Breast epithelium (tissue), 4 donors: Measurements from ENCODE around the gene GRIK1. TPM values are rescaled to one million over a fixed set of nuclear protein-coding genes. Genes with fewer than 3 reads are reported as not detected.

ENCODE experiments used
- DNase-seq, 2 donors: peaks; one replicate each; pipeline ENCODE4 v3.0.0-alpha.2; 2019; ENCODE audit warnings: low spot score in 2 of 2
- H3K27ac ChIP-seq, 2 donors: fragments of 200-600 bp; sonication (generic) in 1 of 2; one replicate each; pipeline ENCODE4 v1.5.1; 2016 to 2019; ENCODE audit warnings: mild to moderate bottlenecking in 1 of 2
- H3K27me3 ChIP-seq, 2 donors: fragments of 200-600 bp; sonication (generic) in 1 of 2; one replicate each; pipeline versions ENCODE4 v1.5.1 to v1.6.0; 2017 to 2019; ENCODE audit warnings: control low read depth in 1 of 2, mild to moderate bottlenecking in 1 of 2
- H3K36me3 ChIP-seq: fragments of 200-600 bp; one replicate; pipeline ENCODE4 v1.5.1; 2019
- H3K4me1 ChIP-seq, 2 donors: fragments of 200-600 bp; sonication (generic); one replicate each; pipeline ENCODE4 v1.5.1; 2016 to 2019; ENCODE audit warnings: control low read depth in 1 of 2
- H3K4me3 ChIP-seq, 3 donors: fragments of 200-600 bp; sonication (generic); 1 replicate in 2 of 3; 2 replicates in 1 of 3; pipeline ENCODE4 v1.5.1; 2016 to 2019; ENCODE audit warnings: mild to moderate bottlenecking in 3 of 3, moderate library complexity in 2 of 3
- H3K9me3 ChIP-seq, 2 donors: fragments of 200-600 bp; sonication (generic) in 1 of 2; one replicate each; pipeline ENCODE4 v1.5.1; 2016 to 2019; ENCODE audit warnings: control low read depth in 1 of 2
- CTCF ChIP-seq, 3 donors: fragments of 450-650 bp; IDR thresholded peaks; one replicate each; pipeline ENCODE4 v1.5.1; 2016 to 2017; ENCODE audit warnings: antibody characterized with exemption in 3 of 3, mild to moderate bottlenecking in 3 of 3, moderate library complexity in 3 of 3
- POLR2A ChIP-seq: fragments of 450-650 bp; IDR thresholded peaks from one replicate; pipeline ENCODE4 v1.6.1; 2016; ENCODE audit warnings: antibody characterized with exemption, mild to moderate bottlenecking, moderate library complexity
- POLR2AphosphoS5 ChIP-seq, 3 donors: sonication (generic); formaldehyde crosslinking; IDR thresholded peaks; one replicate each; pipeline ENCODE4 v1.6.1; 2017; ENCODE audit warnings: antibody characterized with exemption in 3 of 3
- intact Hi-C: fragments of 100-400 bp; cut with DNase I; formaldehyde crosslinking; loops from one replicate; pipeline ENCODE4 v1.15.1; 2023; ENCODE audit warnings: low total_unique reads
- total RNA-seq, 3 donors: library from RNA; depleted of rRNA; stranded (reverse); fragments of >200 nt; gene quantifications; one replicate each; pipeline ENCODE4 v1.1.0, GENCODE V29; 2016

GRIK1 gene
- total RNA-seq, 3 donors from 2014 or later: 0.33 to 1.3 TPM; not detected in 1

GRCh38 chr21:29514652-29515247 lies 425.0 kb downstream of the GRIK1 start:
- H3K27me3 ChIP-seq: no peaks in the 10 kb centered on the region
- no peak for TF ChIP-seq CTCF (IDR thresholded peaks at IDR 0.05)
- TF ChIP-seq POLR2AphosphoS5 (IDR thresholded peaks at IDR 0.05): no peak
- TF ChIP-seq POLR2A: no peak
- no peak overlapping the region for H3K27ac ChIP-seq
- H3K36me3 ChIP-seq: no peaks in the 10 kb centered on the region
- peaks cover 20 to 22% of the 10 kb centered on the region in 2 donors for H3K9me3 ChIP-seq
- no peak for DNase-seq
- H3K4me3 ChIP-seq: no peak overlapping the region
- intact Hi-C loops: no loop called here
- H3K4me1 ChIP-seq: no peaks in the 10 kb centered on the region

DNA sequence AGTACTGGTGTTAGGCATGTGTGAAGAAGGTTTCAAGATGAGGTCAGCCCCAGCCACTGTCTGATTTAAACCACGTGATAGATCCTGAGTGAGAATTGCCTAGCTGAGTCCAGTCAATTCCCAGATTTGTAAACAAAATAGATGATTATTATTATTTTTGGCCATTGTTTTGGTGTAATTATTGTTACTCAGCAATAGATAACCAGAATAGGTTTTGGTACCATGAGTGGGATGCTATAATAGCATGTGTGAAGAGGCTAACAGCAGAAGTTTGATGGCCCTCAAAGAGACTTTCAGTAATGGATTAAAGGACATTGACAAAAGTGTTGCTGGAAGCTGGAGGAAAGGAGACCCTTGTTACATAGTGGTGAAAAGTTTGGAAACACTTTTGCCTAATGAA lies 426.3 kb downstream of the GRIK1 start:
- Histone ChIP-seq H3K27me3 (no peaks in the 10 kb centered on the region), H3K4me3 (no peak overlapping the region), H3K9me3 (peaks cover 20 to 22% of the 10 kb centered on the region in 2 donors), H3K36me3 (no peaks in the 10 kb centered on the region), H3K27ac (no peak overlapping the region), H3K4me1 (no peaks in the 10 kb centered on the region)
- TF ChIP-seq POLR2A (no peak), POLR2AphosphoS5 (IDR thresholded peaks at IDR 0.05) (no peak), CTCF (IDR thresholded peaks at IDR 0.05) (no peak)
- intact Hi-C loops: no loop called here
- no peak for DNase-seq

DNA sequence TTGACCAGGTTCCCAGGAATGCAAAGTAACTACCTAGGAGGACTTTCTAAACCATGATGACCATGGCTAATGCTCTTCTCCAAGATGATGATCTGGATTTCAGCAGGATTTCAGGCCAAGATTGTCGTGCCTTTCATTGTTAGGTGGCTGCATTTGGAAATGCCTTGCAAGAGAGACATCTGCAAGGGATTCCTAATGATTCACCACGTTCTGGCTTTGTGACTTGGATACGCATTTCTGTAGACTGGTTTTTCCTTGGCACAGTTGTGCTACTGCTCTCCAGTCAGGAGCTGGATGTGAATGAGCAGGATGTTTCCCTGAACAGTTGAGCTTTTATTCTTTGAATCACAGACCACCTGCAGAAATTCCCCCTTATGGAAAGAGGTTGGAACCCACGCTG lies 428.7 kb downstream of the GRIK1 start:
- TF ChIP-seq POLR2A (no peak), POLR2AphosphoS5 (IDR thresholded peaks at IDR 0.05) (no peak), CTCF (IDR thresholded peaks at IDR 0.05) (no peak)
- intact Hi-C loops: no loop called here
- H3K4me3 ChIP-seq: no peak overlapping the region
- no peaks in the 10 kb centered on the region for H3K4me1 ChIP-seq
- no peak overlapping the region for H3K27ac ChIP-seq
- no peak for DNase-seq
- H3K27me3 ChIP-seq: no peaks in the 10 kb centered on the region
- H3K36me3 ChIP-seq: no peaks in the 10 kb centered on the region
- H3K9me3 ChIP-seq: peaks cover 18% of the 10 kb centered on the region in 2 donors

DNA sequence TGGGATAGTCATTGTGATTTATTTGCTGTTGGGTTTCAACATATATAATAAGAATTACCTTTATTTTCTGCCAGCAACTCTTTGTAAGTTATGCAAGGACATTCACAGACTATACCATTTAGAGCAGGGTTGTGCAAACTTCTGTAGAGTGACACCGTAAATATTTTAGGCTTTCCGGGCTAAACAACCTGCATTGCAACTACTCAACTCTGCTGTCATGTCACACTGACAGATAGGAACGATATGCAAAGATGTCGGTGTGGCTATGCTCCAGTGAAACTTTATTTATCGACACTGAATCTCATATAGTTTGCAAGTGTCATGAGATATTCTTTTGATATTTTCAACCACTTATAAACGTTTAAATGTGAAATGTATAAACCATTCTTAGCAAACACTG lies 430.7 kb downstream of the GRIK1 start:
- Histone ChIP-seq H3K27me3 (no peaks in the 10 kb centered on the region), H3K27ac (no peak overlapping the region), H3K36me3 (no peaks in the 10 kb centered on the region), H3K9me3 (peaks cover 4 to 9% of the 10 kb centered on the region in 2 donors), H3K4me1 (no peaks in the 10 kb centered on the region), H3K4me3 (no peak overlapping the region)
- no peak for DNase-seq
- intact Hi-C loops: no loop called here
- TF ChIP-seq POLR2AphosphoS5 (IDR thresholded peaks at IDR 0.05): no peak
- TF ChIP-seq CTCF (IDR thresholded peaks at IDR 0.05): no peak
- no peak for TF ChIP-seq POLR2A

DNA sequence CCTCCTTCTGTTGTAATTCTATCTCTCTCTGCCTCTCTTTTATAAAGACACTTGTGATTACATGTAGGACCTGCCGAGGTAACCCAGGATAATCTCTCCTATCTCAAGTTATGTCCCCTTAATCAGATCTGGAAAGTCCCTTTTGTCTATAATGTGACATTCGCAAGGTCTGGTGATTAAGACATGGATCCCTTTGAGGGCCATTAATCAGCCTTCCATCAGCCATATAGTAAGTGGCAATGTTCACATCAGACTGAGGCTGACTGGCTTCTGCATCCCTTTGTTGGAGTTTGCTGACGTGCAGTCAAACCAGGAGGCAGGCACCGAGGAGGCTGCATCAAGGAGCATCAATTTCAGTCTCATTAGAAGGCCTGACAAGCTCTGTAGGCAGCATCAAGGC lies 431.5 kb downstream of the GRIK1 start:
- Histone ChIP-seq H3K4me3 (no peak overlapping the region), H3K4me1 (no peaks in the 10 kb centered on the region), H3K9me3 (peaks cover 0 to under 1% of the 10 kb centered on the region in 2 donors), H3K27ac (no peak overlapping the region), H3K36me3 (no peaks in the 10 kb centered on the region), H3K27me3 (no peaks in the 10 kb centered on the region)
- TF ChIP-seq CTCF (IDR thresholded peaks at IDR 0.05) (no peak), POLR2A (no peak), POLR2AphosphoS5 (IDR thresholded peaks at IDR 0.05) (no peak)
- intact Hi-C loops: no loop called here
- no peak for DNase-seq
